ENCODE results near the gene HTR4.

HTR4 gene

DNA sequence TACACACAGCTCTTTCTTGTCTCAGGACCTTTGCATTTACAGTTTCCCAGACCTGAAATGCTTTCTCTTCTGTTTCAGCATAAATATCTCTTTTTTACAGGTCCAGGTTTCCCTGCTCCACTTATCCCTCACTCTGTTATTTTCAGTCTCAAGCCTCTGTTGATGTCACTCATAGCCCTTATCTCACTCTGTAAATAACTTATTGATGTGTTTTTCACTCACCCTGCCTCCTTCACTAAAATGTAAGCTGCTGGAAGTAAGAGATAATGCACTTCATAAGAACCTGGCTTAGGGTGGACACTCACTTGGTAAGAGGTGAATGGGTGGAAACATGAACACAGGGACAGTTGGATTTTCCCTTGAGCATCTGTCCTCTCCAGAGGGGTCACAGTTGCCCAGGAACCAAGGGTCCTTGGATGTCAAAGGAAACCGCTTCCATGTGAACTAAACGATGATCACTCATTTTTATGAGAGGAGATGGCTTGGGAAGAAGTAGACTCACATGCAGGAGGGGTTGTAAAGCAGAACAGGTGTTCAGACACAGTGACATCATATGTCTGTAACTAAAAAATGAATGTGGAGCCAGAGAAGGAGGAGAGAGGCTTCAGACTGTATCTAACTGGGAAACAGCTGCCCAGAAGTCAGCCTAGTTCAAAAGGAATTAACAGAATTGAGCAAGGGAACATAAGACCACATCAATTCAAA lies 5.5 kb upstream of the HTR4 start:
- Histone ChIP-seq H3K4me1 (ENCODE audit: insufficient read depth, low read length) (no peaks in the 10 kb centered on the region), H3K9me3 (ENCODE audit: insufficient read depth, low read depth, low read length) (no peaks in the 10 kb centered on the region), H3K27ac (ENCODE audit: low read length) (no peak overlapping the region), H3K9ac (ENCODE audit: low read depth, low read length) (no peak overlapping the region), H3K4me3 (ENCODE audit: low read length) (no peak overlapping the region), H3K36me3 (ENCODE audit: insufficient read depth, low read depth, low read length) (no peaks in the 10 kb centered on the region), H3K27me3 (ENCODE audit: insufficient read depth, low read length) (peaks cover 27% of the 10 kb centered on the region)

DNA sequence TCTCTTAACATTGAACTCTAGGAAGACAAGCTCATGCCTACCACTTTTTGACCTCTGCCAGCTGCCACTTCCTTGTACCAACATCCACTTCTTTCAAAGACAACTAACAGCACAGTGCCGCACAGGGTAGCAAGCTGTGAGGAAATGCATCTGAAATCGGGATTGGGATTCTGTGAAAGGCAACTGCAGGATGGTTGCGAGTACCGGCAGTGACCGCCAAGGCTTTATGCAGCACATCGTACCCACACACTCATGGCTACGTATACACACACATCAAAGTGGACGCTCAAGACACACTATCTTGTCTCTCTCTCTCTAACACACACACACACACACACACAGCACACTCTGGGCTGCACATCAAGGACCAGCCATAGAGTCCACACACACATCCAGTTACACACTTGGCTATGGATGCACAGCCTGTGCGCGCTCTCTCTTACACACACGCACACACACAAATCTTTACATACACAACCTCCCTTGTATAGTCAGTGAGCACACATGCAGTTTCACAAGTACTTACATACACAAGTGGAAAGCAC lies 964 bp downstream of the HTR4 start:
- Histone ChIP-seq H3K36me3 (ENCODE audit: insufficient read depth, low read depth, low read length) (no peaks in the 10 kb centered on the region), H3K4me3 (ENCODE audit: low read length) (peak overlapping the region; percentile 68), H3K9ac (ENCODE audit: low read depth, low read length) (no peak overlapping the region), H3K9me3 (ENCODE audit: insufficient read depth, low read depth, low read length) (no peaks in the 10 kb centered on the region), H3K27me3 (ENCODE audit: insufficient read depth, low read length) (peaks cover 54% of the 10 kb centered on the region), H3K27ac (ENCODE audit: low read length) (no peak overlapping the region), H3K4me1 (ENCODE audit: insufficient read depth, low read length) (no peaks in the 10 kb centered on the region)

DNA sequence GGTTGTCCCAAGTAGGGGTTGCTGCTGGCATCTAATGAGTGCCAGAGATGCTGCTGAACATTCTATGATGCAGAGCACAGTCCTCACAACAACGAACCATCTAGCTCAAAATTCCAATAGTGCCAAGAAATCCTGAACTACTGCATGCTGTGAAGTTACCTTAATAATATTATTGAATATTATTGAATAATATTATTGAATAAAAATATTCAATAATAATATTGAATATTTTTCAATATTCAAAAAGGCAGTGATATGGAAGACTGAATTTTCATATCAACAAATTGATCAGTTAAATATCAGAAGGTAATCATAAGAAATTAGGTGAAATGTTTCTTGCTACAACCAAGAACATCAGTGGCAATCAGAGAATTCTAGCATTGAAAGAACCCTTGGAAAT lies 2.8 kb downstream of the HTR4 start:
- Histone ChIP-seq H3K27ac (ENCODE audit: low read length) (no peak overlapping the region), H3K9me3 (ENCODE audit: insufficient read depth, low read depth, low read length) (no peaks in the 10 kb centered on the region), H3K4me1 (ENCODE audit: insufficient read depth, low read length) (no peaks in the 10 kb centered on the region), H3K27me3 (ENCODE audit: insufficient read depth, low read length) (peaks cover 48% of the 10 kb centered on the region), H3K4me3 (ENCODE audit: low read length) (no peak overlapping the region), H3K36me3 (ENCODE audit: insufficient read depth, low read depth, low read length) (no peaks in the 10 kb centered on the region), H3K9ac (ENCODE audit: low read depth, low read length) (no peak overlapping the region)

DNA sequence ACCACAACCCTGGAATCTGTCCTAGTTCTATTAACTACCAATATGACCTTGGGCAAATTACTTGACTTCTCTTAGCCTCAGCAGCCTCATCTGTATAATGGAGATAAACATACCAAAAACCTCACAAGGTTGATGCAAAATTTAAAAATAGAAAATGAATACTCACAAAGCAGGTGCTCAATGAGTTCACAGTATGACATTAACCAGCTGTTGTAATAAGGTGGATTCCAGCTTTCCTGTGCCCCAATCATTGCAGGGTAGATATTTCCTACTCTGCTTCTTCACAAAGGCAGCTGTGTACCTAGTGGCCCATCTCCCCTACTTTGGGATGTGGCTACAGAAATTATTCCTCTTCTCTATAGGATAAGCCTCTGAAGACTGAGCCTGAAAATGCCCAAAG lies 8.8 kb downstream of the HTR4 start:
- Histone ChIP-seq H3K36me3 (ENCODE audit: insufficient read depth, low read depth, low read length) (no peaks in the 10 kb centered on the region), H3K4me1 (ENCODE audit: insufficient read depth, low read length) (peaks cover 4% of the 10 kb centered on the region; the same call in 1 of the 2 replicates), H3K9me3 (ENCODE audit: insufficient read depth, low read depth, low read length) (no peaks in the 10 kb centered on the region), H3K27me3 (ENCODE audit: insufficient read depth, low read length) (no peaks in the 10 kb centered on the region), H3K9ac (ENCODE audit: low read depth, low read length) (no peak overlapping the region), H3K27ac (ENCODE audit: low read length) (no peak overlapping the region), H3K4me3 (ENCODE audit: low read length) (no peak overlapping the region)

DNA sequence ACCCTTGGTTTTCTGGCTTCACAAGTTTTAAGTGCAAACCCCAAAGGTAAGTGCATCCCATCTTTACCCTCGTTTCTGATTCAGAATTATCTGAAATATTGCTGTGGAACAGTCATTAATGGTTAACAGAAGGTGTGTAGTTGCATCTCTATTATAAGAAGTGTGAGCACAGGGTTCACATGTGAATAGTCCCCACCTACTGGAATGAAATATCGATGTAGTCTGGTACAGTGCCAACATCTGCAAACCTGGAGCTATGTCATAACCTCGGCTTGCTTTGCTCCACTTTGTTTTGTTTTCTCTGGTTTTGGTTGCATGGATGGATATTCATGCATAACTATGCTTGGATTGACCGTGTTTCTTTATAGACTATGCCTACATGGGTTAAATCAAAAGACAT lies 12.6 kb downstream of the HTR4 start:
- H3K27me3 ChIP-seq (ENCODE audit: insufficient read depth, low read length): no peaks in the 10 kb centered on the region
- H3K9ac ChIP-seq (ENCODE audit: low read depth, low read length): no peak overlapping the region
- H3K36me3 ChIP-seq (ENCODE audit: insufficient read depth, low read depth, low read length): no peaks in the 10 kb centered on the region
- no peaks in the 10 kb centered on the region for H3K9me3 ChIP-seq (ENCODE audit: insufficient read depth, low read depth, low read length)
- no peak overlapping the region for H3K27ac ChIP-seq (ENCODE audit: low read length)
- peaks cover 4% of the 10 kb centered on the region; the same call in 1 of the 2 replicates for H3K4me1 ChIP-seq (ENCODE audit: insufficient read depth, low read length)
- H3K4me3 ChIP-seq (ENCODE audit: low read length): no peak overlapping the region

DNA sequence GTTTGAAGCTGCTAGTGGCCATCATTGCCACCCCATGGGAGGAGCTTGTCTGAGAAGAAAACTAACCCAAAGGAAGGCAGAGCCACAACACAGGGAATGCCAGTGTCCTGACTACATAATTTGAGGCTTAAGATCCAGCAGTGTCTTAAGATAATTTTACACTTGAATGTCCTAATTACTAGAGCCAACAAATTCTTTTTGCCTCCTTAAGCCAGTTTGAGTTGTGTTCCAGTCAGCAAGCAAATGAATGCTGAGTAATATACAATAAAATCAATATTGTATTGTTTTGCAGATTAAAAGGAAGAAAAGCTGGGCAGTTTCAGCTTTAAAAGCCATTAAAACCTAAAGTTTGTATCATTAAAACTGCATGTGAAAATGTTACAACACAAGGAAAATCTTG lies 13.9 kb downstream of the HTR4 start:
- H3K4me1 ChIP-seq (ENCODE audit: insufficient read depth, low read length): peaks cover 4% of the 10 kb centered on the region; the same call in 1 of the 2 replicates
- no peaks in the 10 kb centered on the region for H3K27me3 ChIP-seq (ENCODE audit: insufficient read depth, low read length)
- H3K9ac ChIP-seq (ENCODE audit: low read depth, low read length): no peak overlapping the region
- H3K9me3 ChIP-seq (ENCODE audit: insufficient read depth, low read depth, low read length): no peaks in the 10 kb centered on the region
- H3K4me3 ChIP-seq (ENCODE audit: low read length): no peak overlapping the region
- no peaks in the 10 kb centered on the region for H3K36me3 ChIP-seq (ENCODE audit: insufficient read depth, low read depth, low read length)
- H3K27ac ChIP-seq (ENCODE audit: low read length): no peak overlapping the region

DNA sequence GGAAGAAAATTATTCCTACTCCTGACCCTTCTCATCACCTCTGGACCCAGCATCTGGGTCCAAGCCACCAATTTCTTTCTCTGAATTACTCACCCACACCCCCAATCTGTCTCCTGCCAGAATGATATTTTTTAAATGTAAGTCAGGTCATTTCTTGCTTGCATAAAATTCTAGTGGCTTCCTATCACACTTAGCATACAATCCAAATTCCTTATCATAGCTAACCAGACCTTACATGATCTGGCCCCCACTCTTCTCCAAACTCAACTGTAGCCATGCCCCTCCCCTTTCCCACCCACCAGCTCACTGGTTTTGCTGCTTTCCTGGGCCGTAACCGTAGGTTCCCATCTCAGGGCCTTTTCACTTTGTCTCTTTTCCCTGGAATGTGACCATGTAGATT lies 15.2 kb downstream of the HTR4 start:
- Histone ChIP-seq H3K9me3 (ENCODE audit: insufficient read depth, low read depth, low read length) (no peaks in the 10 kb centered on the region), H3K4me3 (ENCODE audit: low read length) (no peak overlapping the region), H3K27me3 (ENCODE audit: insufficient read depth, low read length) (no peaks in the 10 kb centered on the region), H3K9ac (ENCODE audit: low read depth, low read length) (no peak overlapping the region), H3K27ac (ENCODE audit: low read length) (no peak overlapping the region), H3K36me3 (ENCODE audit: insufficient read depth, low read depth, low read length) (no peaks in the 10 kb centered on the region), H3K4me1 (ENCODE audit: insufficient read depth, low read length) (0 out of 2 replicates have a peak, but pooled peaks cover 4% of the 10 kb centered on the region)

DNA sequence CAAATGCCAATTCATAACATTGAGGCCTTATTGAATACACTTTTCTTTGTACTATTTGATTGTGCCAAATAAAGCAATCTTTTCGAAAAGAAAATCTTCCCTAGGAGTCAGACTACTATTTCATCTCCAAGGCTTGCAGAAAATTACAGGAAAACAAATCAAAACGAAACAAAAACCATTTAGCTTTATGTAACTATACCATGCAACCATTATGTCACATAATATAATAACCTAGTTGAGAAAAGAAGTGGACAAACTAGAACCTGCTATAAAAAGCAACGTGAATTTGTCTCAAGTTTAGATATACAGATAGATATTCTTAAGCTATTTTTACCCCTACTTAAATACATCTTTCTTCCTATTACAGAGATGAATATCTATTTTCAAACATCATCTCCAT lies 18.0 kb downstream of the HTR4 start:
- H3K27ac ChIP-seq (ENCODE audit: low read length): no peak overlapping the region
- H3K36me3 ChIP-seq (ENCODE audit: insufficient read depth, low read depth, low read length): no peaks in the 10 kb centered on the region
- H3K9me3 ChIP-seq (ENCODE audit: insufficient read depth, low read depth, low read length): no peaks in the 10 kb centered on the region
- H3K27me3 ChIP-seq (ENCODE audit: insufficient read depth, low read length): no peaks in the 10 kb centered on the region
- H3K9ac ChIP-seq (ENCODE audit: low read depth, low read length): no peak overlapping the region
- H3K4me1 ChIP-seq (ENCODE audit: insufficient read depth, low read length): no peaks in the 10 kb centered on the region
- no peak overlapping the region for H3K4me3 ChIP-seq (ENCODE audit: low read length)

DNA sequence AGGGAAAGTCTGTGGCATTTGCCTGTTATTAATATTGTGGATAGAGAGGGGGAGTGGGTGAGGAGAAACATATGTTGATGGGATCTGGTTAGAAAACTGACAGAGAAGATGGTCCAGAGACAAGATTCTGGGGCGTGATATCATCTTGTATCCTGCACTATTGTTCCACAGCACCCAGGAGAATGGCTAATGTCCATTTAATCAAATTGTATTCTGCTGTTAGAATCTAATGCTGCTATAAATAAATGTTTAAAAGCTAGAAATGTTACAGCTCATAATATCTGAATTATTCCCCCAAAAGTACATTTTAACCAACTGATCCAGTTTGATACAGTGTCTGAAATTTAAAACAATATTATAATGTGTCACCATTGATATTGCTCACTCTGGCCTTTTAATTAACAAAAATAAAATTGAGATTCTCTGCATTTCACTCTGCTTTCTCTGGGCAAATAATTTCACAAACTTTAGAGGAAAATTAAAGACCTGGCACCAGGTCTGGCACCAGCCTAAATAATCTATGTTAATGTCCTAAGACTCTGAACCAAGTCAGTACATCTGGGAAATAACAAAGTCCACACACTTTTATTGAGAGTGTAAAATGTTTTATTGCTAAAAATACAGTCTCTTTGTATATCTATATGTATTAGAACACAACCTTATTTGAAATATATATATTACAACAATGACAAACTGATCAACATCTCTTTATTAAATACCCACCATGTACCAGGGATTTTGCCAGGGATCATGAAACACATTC lies 18.8 kb downstream of the HTR4 start:
- Histone ChIP-seq H3K4me1 (ENCODE audit: insufficient read depth, low read length) (no peaks in the 10 kb centered on the region), H3K4me3 (ENCODE audit: low read length) (no peak overlapping the region), H3K27me3 (ENCODE audit: insufficient read depth, low read length) (no peaks in the 10 kb centered on the region), H3K9me3 (ENCODE audit: insufficient read depth, low read depth, low read length) (no peaks in the 10 kb centered on the region), H3K9ac (ENCODE audit: low read depth, low read length) (no peak overlapping the region), H3K36me3 (ENCODE audit: insufficient read depth, low read depth, low read length) (no peaks in the 10 kb centered on the region), H3K27ac (ENCODE audit: low read length) (no peak overlapping the region)

DNA sequence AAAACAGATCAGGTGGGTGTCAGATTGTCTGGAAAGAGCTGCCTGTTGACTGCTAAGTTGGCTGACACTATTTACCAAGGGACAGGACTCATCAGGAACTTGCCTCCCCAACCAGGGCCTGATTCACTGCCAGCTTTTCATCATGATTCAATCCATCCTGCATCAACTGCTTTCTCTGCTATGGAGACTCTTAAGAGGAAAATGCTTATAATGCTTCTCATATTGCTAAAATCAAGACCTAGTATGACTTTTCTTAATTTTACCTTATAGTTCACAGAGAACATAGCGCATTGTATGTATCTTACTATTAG lies 21.3 kb downstream of the HTR4 start:
- Histone ChIP-seq H3K27ac (ENCODE audit: low read length) (no peak overlapping the region), H3K4me3 (ENCODE audit: low read length) (no peak overlapping the region), H3K36me3 (ENCODE audit: insufficient read depth, low read depth, low read length) (no peaks in the 10 kb centered on the region), H3K27me3 (ENCODE audit: insufficient read depth, low read length) (no peaks in the 10 kb centered on the region), H3K9ac (ENCODE audit: low read depth, low read length) (no peak overlapping the region), H3K4me1 (ENCODE audit: insufficient read depth, low read length) (no peaks in the 10 kb centered on the region), H3K9me3 (ENCODE audit: insufficient read depth, low read depth, low read length) (no peaks in the 10 kb centered on the region)

DNA sequence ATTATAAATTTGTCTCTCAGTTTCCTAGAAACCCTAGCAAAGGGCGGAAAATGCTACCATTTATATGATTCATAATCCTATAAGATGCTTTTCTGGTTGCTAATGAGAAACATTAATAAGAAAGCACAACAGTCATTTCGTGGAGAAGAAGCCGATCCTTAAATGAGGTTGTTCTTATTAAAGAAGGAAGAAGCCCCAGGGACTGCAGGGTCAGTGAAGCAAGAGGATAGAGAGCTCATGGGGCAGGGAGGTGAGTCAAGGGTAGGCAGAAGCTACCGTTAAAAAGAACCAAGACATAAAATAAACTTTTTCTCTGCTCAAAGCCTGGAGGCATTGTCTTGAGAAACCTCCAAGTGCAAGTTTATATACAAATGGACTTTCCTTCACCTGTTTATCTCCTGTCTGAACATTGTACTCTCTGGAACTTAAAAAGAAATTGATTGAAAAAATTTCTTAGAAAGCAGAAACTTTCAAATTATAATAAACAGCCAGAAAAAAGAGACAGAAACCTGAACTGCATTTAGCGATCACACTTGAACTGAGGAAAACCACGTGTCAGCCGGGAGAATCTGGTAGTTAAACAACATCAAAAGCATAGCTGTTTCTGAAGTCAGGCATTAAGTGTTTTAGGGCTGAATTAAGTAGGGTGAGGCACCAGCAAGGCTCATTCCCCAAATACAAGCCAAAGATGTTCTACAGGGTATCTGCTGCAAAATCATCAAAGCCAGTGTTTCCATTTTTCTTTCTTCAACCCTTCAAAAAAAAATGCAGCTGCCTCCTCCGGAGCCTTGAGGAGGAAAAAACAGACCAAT lies 21.9 kb downstream of the HTR4 start:
- H3K9me3 ChIP-seq (ENCODE audit: insufficient read depth, low read depth, low read length): no peaks in the 10 kb centered on the region
- no peaks in the 10 kb centered on the region for H3K4me1 ChIP-seq (ENCODE audit: insufficient read depth, low read length)
- H3K27me3 ChIP-seq (ENCODE audit: insufficient read depth, low read length): no peaks in the 10 kb centered on the region
- no peak overlapping the region for H3K27ac ChIP-seq (ENCODE audit: low read length)
- H3K4me3 ChIP-seq (ENCODE audit: low read length): no peak overlapping the region
- H3K36me3 ChIP-seq (ENCODE audit: insufficient read depth, low read depth, low read length): no peaks in the 10 kb centered on the region
- no peak overlapping the region for H3K9ac ChIP-seq (ENCODE audit: low read depth, low read length)
